GM23338 (cell line): Measurements from ENCODE around the gene PTGER4.

Source experiments
- CREB1 ChIP-seq: fragments of 250-450 bp; sonication (Bioruptor Pico); IDR thresholded peaks from 2 replicates; pipeline ENCODE4 v1.5.0; 2020; ENCODE audit warnings: low read depth, mild to moderate bottlenecking, moderate library complexity
- CTCF ChIP-seq, 2 experiments: fragments of 200-600 bp in 1 of 2; sonication (generic) in 1 of 2; conservative IDR thresholded peaks; 2 replicates each; pipeline versions ENCODE4 v1.5.1 to v1.6.1; 2016 to 2017; ENCODE audit warnings: antibody characterized with exemption in 2 of 2, low read depth in 2 of 2, mild to moderate bottlenecking in 2 of 2, moderate library complexity in 1 of 2
- ETS1 ChIP-seq: IDR thresholded peaks from 2 replicates; pipeline ENCODE4 v1.6.1; 2016; ENCODE audit warnings: antibody characterized with exemption
- EZH2 ChIP-seq: fragments of 200-600 bp; sonication (generic); IDR thresholded peaks from one replicate; pipeline ENCODE4 v1.8.0; 2017; ENCODE audit warnings: antibody characterized with exemption, mild to moderate bottlenecking, low read depth; ENCODE audit not compliant: unreplicated experiment
- EZH2phosphoT487 ChIP-seq: fragments of 200-600 bp; sonication (generic); IDR thresholded peaks from one replicate; pipeline ENCODE4 v1.8.1; 2018; ENCODE audit warnings: antibody characterized with exemption; ENCODE audit not compliant: unreplicated experiment
- JUNB ChIP-seq: IDR thresholded peaks from one replicate; pipeline ENCODE4 v1.6.1; 2016; ENCODE audit warnings: antibody characterized with exemption; ENCODE audit not compliant: unreplicated experiment
- POLR2AphosphoS5 ChIP-seq: IDR thresholded peaks from 2 replicates; pipeline ENCODE4 v1.6.1; 2016; ENCODE audit warnings: antibody characterized with exemption, low read depth
- REST ChIP-seq: IDR thresholded peaks from one replicate; pipeline ENCODE4 v1.6.1; 2018; ENCODE audit warnings: antibody characterized with exemption; ENCODE audit not compliant: unreplicated experiment
- STAT1 ChIP-seq: IDR thresholded peaks from one replicate; pipeline ENCODE4 v1.6.1; 2016; ENCODE audit warnings: antibody characterized with exemption; ENCODE audit not compliant: unreplicated experiment
- ZNF114 ChIP-seq: fragments of 250-450 bp; sonication (Bioruptor Pico); IDR thresholded peaks from 2 replicates; pipeline ENCODE4 v1.5.0; 2020; ENCODE audit warnings: mild to moderate bottlenecking, moderate library complexity
- ZNF462 ChIP-seq: fragments of 250-450 bp; sonication (Bioruptor Pico); IDR thresholded peaks from 2 replicates; pipeline ENCODE4 v1.5.0; 2020; ENCODE audit warnings: mild to moderate bottlenecking, moderate library complexity

GRCh38 chr5:40691894-40692293 lies 12.2 kb downstream of the PTGER4 start:
- no peak for TF ChIP-seq EZH2phosphoT487
- no peak for TF ChIP-seq POLR2AphosphoS5
- no peak for TF ChIP-seq JUNB
- TF ChIP-seq CTCF (conservative IDR thresholded peaks at IDR 0.05; ENCODE audit: low read depth in 2 of 2): no peak
- TF ChIP-seq CREB1 (CRISPR knock-in tag): no peak
- TF ChIP-seq EZH2: no peak
- TF ChIP-seq STAT1: no peak
- TF ChIP-seq REST: no peak
- no peak for TF ChIP-seq ZNF114 (CRISPR knock-in tag)
- TF ChIP-seq ETS1: no peak
- no peak for TF ChIP-seq ZNF462 (CRISPR knock-in tag)
